ENCODE measurements around the gene LIMK1. TPM values are rescaled to one million over a fixed set of nuclear protein-coding genes. Genes with fewer than 3 reads are reported as not detected.
"Not testable (repeated sequence)": the region's sequence is repeated elsewhere in the genome, so short reads cannot be mapped to it uniquely, and the experiment has no call there.

The LIMK1 gene
- total RNA-seq, 2 donors from 2014 or later, result 11.1 to 16.5 TPM

- Histone ChIP-seq H3K27ac (no peak overlapping the region), H3K9ac (ENCODE audit: low read depth in 2 of 2, low read length in 2 of 2) (no peak overlapping the region), H3K27me3 (no peaks in the 10 kb centered on the region), H3K4me1 (no peaks in the 10 kb centered on the region), H3K9me3 (no peaks in the 10 kb centered on the region), H3K36me3 (peaks cover 4% of the 10 kb centered on the region), H3K4me3 (no peak overlapping the region)
- DNase-seq, result no peak
- intact Hi-C loops (cut with DNase I), result no loop called here
- no peak for TF ChIP-seq CTCF (IDR thresholded peaks at IDR 0.05)
Observed at GRCh38 chr7:74106846-74107245, 23.2 kb downstream of the LIMK1 start.

GRCh38 chr7:74115326-74115725 lies 31.7 kb downstream of the LIMK1 start:
- TF ChIP-seq CTCF (IDR thresholded peaks at IDR 0.05), result no peak
- Histone ChIP-seq H3K9ac (ENCODE audit: low read depth in 2 of 2, low read length in 2 of 2) (no peak overlapping the region), H3K27me3 (no peaks in the 10 kb centered on the region), H3K4me1 (no peaks in the 10 kb centered on the region), H3K9me3 (no peaks in the 10 kb centered on the region), H3K27ac (no peak overlapping the region), H3K4me3 (no peak overlapping the region), H3K36me3 (peaks cover 4% of the 10 kb centered on the region)
- intact Hi-C loops (cut with DNase I), result no loop called here
- no peak for DNase-seq

- no peaks in the 10 kb centered on the region for H3K4me1 ChIP-seq
- no peak for TF ChIP-seq CTCF (IDR thresholded peaks at IDR 0.05)
- intact Hi-C loops (cut with DNase I), result no loop called here
- no peak overlapping the region for H3K4me3 ChIP-seq
- H3K9me3 ChIP-seq, result no peaks in the 10 kb centered on the region
- peaks cover 4% of the 10 kb centered on the region for H3K36me3 ChIP-seq
- no peak for DNase-seq
- no peaks in the 10 kb centered on the region for H3K27me3 ChIP-seq
- no peak overlapping the region for H3K9ac ChIP-seq (ENCODE audit: low read depth in 2 of 2, low read length in 2 of 2)
- no peak overlapping the region for H3K27ac ChIP-seq
Observed at GRCh38 chr7:74116356-74116755, 32.8 kb downstream of the LIMK1 start.

GRCh38 chr7:74119831-74120230 lies 36.2 kb downstream of the LIMK1 start:
- H3K27me3 ChIP-seq, result no peaks in the 10 kb centered on the region
- H3K27ac ChIP-seq, result no peak overlapping the region
- H3K4me1 ChIP-seq, result no peaks in the 10 kb centered on the region
- no peak overlapping the region for H3K4me3 ChIP-seq
- no peaks in the 10 kb centered on the region for H3K9me3 ChIP-seq
- H3K9ac ChIP-seq (ENCODE audit: low read depth in 2 of 2, low read length in 2 of 2), result no peak overlapping the region
- H3K36me3 ChIP-seq, result no peaks in the 10 kb centered on the region
- DNase-seq, result no peak
- no peak for TF ChIP-seq CTCF (IDR thresholded peaks at IDR 0.05)
- intact Hi-C loops (cut with DNase I), result no loop called here

GRCh38 chr7:74121401-74122249 lies 38.0 kb downstream of the LIMK1 start:
- no peak for DNase-seq
- intact Hi-C loops (cut with DNase I), result no loop called here
- Histone ChIP-seq H3K4me1 (no peaks in the 10 kb centered on the region), H3K36me3 (no peaks in the 10 kb centered on the region), H3K9me3 (no peaks in the 10 kb centered on the region), H3K9ac (ENCODE audit: low read depth in 2 of 2, low read length in 2 of 2) (no peak overlapping the region), H3K27ac (no peak overlapping the region), H3K27me3 (no peaks in the 10 kb centered on the region), H3K4me3 (no peak overlapping the region)
- TF ChIP-seq CTCF (IDR thresholded peaks at IDR 0.05), result no peak

GRCh38 chr7:74123892-74124291 lies 40.3 kb downstream of the LIMK1 start:
- DNase-seq; H3K4me3 ChIP-seq; H3K9me3 ChIP-seq; intact Hi-C loops (cut with DNase I); H3K9ac ChIP-seq (ENCODE audit: low read depth in 2 of 2, low read length in 2 of 2); H3K27ac ChIP-seq; H3K27me3 ChIP-seq; H3K4me1 ChIP-seq; H3K36me3 ChIP-seq: not testable (repeated sequence)

Measured in colonic mucosa (tissue), 4 donors.